ENCODE results near the gene TMEM185A.
A peak's percentile ranks its signal among the peaks of the same experiment; 100 is the strongest.
"Not testable (repeated sequence)": the region's sequence is repeated elsewhere in the genome, so short reads cannot be mapped to it uniquely, and the experiment has no call there.

Gene TMEM185A

DNA sequence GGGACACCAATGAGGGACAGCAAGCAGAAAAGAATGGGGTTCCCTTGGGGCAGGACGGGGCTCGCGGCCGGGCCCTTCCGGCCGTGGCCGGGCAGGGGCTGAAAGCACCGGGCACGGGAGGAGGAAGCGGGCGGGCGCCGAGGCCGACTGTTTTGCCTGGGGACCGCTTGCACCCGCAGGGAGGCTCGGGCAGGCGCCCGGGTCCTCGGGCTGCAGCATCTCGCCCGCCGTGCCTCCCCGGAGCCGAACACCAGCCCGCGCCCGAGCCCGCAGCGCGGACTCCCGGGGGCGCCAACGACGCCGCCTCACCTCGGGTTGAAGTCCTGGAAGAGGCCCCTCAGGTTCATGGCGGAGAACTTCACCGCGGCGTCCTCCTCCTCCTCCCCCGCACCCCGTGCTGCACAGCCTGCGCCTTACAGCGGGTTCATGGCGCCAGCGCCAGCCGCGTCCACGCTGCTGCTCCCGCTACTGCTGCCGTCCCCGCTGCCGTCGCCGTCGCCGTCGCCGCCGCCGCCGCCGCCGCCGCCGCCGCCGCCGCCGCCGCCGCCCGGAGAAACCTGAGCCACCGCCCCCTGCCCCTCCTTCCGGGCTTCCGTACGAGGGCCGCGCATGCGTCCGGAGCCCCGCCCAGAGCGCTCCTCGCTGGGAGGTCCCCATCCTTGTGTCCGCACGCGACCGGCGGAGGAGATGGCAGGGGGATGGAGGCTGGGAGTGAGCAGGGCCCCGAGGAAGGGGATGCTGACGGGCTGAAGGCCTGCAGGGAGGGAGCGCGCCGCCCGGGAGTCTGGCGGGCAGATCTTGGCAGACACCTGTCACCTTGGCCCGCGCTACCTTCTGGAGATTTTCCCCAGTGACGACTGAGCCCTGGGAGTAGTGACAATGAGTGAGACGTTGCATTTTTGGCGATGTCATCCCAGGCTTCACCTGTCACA, at the start of gene TMEM185A:
Gene TMEM185A (minus strand): TSS at position 559 of the 932 bp plus-strand sequence. CDS start 212 bp downstream, at position 347.
- DNase-seq = peak; percentile 30

GRCh38 chrX:149681182-149681581, 49.6 kb upstream of the TMEM185A start:
- DNase-seq = no peak

DNA sequence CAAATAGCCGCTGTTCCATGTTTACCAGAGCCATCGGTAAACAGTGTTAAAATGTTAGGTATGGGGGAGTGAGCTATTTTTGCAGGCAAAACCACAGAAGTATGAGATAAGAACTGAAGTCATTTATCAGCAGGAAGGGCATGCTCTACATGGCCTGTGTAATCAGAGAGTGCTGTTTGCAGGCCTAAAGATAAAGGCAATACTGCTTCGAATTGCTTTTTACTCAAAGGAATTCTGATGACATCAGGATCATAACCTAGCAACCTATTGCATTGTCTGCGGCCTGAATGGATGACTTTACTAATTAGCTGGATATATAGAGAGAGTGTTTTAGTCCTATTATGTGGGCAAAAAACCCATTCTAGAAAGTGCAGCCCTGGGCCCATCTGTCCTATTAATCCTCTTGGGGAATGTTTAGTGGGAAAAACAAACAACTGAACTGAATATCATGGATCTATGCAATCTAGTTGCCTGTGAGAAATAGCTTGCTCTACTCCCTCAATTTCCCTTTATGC, 47.6 kb upstream of the TMEM185A start:
- not testable (repeated sequence) for DNase-seq

GRCh38 chrX:149675554-149675953, 44.0 kb upstream of the TMEM185A start:
- not testable (repeated sequence) for DNase-seq

GRCh38 chrX:149675088-149675487, 43.5 kb upstream of the TMEM185A start:
- not testable (repeated sequence) for DNase-seq

DNA sequence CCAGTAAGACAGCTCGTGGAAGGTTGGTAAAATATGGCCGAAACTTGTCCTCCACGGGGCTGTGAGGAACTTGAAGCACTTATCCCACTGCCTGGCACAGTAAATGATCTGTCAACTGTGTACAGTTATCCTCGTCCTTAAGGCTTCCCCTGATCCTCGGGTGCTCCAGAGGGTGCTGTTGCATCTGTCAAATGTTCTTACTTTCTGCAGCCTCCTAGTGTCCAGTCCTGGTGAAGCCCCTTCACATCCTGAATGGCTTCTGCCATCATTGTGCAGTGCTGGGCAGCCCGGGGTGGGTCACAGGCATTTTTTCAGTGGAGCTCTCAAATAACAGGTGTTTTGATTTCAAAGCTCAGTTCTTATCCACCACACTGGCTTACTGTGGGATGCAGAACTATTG, 29.0 kb upstream of the TMEM185A start:
- DNase-seq = not testable (repeated sequence)

DNA sequence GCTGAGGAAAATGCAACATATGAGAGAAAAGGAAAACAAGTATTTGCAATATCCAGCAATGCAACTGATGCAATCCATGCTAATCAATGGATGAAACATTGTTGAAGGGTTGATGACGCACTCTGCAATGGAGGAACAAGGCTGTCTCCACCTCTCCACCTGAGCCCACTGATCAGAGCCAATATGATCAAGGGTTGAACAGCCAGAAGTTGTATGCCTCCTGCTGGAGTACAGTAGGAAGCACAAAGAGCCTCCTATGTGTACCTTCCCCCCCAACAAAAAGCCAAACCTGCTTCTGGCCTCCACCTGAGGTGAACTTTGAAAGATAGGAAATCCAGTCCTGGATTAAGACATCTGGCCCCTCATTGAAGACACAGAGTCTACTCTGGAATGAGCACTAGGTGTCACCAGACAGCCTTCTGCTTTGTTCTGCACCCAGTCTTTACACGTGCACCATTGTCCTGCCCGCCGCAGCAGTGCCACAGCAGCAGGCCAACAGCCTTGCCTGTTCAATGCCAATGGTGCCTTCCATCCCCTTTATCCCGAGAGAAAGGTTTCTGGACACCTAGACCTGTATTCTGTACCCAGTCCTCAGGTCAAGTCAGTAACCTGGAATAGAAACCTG, 24.8 kb upstream of the TMEM185A start:
- not testable (repeated sequence) for DNase-seq

DNA sequence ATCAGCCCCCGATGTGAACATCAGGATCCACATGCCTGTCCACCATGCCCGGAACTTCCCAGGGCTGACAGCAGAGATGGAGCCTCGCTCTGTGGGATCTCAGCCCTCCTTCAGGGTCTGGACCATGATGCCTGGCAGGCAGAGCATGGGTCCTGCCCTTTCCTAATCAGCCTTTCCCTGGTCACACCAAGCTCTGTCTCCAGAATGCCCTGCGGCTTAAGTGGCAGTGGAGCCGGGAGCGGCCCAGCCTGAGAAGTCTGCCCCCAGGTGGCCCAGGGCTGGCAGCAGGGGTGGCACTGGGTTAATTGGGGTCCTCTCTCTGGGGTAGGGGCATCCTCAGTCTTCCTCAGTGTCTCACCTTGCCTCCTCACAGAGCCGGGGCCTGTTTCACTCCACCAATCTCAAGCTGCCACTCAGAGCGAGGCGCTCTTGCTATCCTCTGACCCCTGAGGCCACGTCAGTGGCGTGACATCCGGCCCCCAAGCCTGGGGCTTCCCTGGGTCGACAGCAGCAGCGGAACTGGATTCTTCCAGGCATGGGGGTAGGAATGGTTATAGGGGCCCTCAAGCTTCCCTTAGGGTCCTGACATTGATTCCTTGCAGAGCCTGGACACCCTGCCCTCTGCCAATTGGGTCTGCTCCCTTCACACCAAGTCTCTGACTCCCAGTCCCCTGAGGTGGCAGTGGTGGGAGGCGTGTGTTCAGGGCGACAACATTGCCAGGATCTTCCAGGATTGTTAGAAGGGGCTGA, 20.8 kb upstream of the TMEM185A start:
- DNase-seq = no peak

GRCh38 chrX:149650162-149650561, 18.6 kb upstream of the TMEM185A start:
- no peak for DNase-seq

- DNase-seq = no peak
Observed at GRCh38 chrX:149648932-149649331, 17.3 kb upstream of the TMEM185A start.

GRCh38 chrX:149647505-149647904, 15.9 kb upstream of the TMEM185A start:
- DNase-seq = no peak

DNA sequence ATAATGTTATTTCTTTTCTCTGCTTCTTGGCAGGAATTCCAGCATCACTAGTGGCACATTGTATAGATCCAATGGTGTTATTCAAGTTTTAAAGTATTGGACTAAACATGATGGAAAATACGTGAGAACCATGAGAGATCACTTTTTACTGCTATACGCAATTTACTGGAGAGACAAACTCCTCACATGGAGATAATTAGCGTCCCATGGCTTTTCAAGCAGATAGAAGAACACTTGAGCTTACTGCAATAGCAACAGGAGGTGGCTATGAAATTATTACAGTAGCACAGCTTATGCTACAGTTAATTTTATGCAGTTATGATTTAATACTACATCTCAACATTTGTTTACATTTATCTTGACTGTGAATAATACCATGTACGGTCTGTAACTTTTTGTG, 11.9 kb upstream of the TMEM185A start:
- no peak for DNase-seq

- DNase-seq = no peak
Observed at GRCh38 chrX:149641835-149642234, 10.2 kb upstream of the TMEM185A start.

DNA sequence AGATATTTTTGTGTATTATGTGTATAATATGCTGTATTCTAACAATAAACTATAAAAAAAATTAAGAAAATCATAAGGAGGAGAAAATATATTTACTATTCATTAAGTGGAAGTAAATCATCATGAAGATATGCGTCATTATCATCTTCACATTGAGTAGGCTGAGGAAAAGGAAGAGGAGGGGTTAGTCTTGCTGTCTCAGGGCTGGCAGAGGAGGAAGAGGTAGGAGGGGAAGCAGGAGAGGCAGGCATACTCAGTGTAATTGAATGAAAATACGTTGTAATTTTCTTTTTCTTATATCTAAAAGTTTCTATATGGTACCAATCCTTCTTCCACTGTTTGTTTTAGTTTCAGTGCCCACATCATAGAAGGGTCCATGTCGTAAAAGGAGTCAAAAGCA, 9.8 kb upstream of the TMEM185A start:
- no peak for DNase-seq

- DNase-seq = no peak
Observed at GRCh38 chrX:149639568-149639967, 8.0 kb upstream of the TMEM185A start.

- no peak for DNase-seq
Observed at GRCh38 chrX:149638860-149639259, 7.3 kb upstream of the TMEM185A start.

DNA sequence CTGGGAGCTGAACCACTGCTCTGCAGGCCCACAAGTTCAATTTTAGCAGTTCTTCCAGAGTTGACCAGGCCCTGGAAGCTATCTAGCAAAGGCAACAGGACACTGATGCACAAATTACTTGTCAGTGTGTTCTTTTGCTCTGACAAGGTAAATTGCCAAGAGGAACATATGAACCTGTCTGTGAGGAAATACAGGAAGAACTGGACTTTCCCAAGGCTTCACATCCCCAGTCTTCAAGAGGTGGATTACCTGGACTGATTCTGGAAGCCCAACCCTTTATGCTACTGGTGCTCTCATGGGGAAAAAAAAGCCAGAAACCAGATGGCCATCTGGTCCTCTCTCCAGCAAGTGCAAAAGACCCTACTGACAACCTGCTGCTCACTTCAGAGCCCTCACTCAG, 1.9 kb upstream of the TMEM185A start:
- no peak for DNase-seq

DNA sequence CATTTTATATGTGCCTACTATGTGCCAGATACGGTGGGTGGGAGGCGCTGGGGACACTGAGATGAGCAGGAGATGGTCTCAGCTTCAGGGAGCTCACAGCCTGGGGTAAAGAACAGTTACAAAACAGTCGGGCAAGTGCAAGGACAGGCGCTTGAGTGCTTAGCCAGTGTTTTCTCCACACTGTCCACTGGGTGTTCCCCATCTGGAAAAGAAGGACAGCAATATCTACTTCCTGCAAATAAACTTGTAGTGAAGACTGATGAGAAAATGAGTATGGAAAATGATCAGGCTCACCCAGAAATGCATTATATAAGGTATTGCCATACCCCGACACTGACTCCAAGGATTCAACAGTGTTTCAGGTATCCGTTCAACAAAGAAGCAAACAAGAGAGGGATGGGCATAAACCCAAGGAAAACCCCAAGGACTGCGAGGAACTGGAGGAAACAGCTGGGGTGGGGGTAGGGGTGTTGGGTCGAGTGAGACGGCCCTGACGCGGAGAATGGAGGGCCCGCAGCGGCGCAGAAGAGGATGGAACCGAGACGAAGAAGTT, 835 bp downstream of the TMEM185A start:
- no peak for DNase-seq

DNA sequence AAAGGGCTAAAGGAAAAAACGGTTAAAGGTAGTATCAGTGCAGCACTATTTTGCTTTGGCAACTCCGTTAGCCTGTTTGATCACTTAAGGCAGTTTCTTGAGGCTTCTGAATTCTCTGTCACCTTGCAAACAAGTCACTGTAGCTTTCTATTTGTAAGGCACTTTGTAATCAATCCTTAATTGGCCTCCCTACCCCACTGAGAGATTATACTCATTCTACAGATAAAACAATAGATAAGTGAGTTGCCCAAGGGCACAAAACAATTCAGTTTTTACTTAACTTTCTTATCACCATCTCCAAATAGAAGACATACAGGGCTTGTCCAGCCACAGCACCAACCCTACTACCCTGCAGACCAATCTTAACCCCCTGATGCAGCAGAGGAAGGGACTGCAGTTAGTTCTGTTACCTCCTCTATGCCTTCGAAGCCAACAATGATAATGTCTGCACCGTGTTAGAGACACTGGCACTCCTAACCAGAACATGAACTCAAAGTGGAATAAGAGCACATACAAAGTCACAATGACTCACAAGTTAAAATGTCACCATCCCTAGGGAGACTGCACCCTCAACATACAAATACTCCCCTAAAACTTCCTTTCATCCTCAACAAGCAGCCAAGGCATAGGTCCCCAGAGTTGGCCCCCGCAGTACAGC, 1.7 kb downstream of the TMEM185A start:
- no peak for DNase-seq

DNA sequence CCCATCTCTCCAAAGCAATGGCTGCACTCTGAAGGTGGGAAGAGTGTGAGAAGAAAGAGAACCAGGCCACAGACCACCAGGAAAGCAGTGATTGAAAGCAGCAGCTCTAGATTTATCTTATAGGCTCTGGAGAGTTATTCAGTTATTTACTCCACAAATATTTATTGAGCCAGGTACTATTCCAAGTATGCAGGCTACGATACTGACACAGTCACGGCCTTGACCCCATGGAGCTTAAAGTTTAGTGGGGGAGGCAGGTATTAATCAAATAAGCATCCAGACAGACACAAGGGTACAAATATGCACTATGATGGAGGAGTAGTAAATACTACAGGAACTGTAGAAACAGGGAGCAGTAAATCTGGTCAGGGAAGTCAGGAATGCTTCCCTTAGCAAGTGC, 2.8 kb downstream of the TMEM185A start:
- no peak for DNase-seq

DNA sequence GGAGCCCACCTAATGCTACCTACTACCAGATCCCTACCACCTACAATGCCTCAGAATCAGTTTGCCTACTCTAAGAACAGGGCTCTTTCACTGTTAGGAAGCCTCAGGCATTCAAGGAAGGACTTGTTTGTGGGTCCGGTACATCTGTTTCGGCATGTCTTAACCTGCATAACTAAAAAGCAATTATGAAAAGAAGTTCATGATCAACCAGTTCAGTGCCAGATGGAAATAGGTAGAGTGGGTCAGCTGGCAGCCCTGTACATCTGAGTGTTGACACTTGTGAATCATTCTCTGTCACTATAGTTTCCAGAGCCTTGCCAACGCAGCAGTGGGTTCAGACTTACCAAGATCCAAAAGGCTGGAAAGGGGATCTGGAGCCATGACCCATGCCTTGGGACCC, 3.3 kb downstream of the TMEM185A start:
- no peak for DNase-seq

- not testable (repeated sequence) for DNase-seq
Observed at GRCh38 chrX:149626829-149627228, 4.8 kb downstream of the TMEM185A start.
